ELF-1 (cell line): ENCODE results near the gene FNIP1.
"Not testable (repeated sequence)": the region's sequence is repeated elsewhere in the genome, so short reads cannot be mapped to it uniquely, and the experiment has no call there.

Experiments
- DNase-seq: peaks from one replicate; pipeline ENCODE4 v3.0.0-alpha.2; 2016; ENCODE audit warnings: low read depth, low spot score

Gene FNIP1

GRCh38 chr5:131796793-131797693 lies at the start of gene FNIP1:
TSS of gene FNIP1 (minus strand) at chr5:131797017. CDS start at chr5:131796921, 96 bp downstream.
- peak; percentile 98 for DNase-seq

- DNase-seq: no peak
These were observed 49.7 kb upstream of the FNIP1 start for GRCh38 chr5:131846536-131846935.

DNA sequence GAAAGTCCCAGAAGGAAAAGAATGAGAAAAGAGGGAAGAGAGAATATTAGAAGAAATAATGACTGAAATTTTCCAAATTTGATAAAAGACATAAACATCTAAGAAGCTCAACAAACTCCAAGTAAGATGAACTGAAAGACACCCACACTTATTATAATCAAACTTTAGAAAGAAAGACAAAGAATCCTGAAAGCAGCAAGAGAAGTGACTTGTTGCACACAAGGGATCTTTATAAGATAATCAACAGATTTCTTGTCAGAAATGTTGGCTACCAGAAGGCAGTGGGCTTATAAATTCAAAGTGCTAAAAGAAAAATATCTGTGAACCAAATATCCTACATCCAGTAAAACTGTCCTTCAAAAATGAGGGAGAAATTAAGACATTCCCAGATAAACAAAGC lies 49.0 kb upstream of the FNIP1 start:
- no peak for DNase-seq

DNA sequence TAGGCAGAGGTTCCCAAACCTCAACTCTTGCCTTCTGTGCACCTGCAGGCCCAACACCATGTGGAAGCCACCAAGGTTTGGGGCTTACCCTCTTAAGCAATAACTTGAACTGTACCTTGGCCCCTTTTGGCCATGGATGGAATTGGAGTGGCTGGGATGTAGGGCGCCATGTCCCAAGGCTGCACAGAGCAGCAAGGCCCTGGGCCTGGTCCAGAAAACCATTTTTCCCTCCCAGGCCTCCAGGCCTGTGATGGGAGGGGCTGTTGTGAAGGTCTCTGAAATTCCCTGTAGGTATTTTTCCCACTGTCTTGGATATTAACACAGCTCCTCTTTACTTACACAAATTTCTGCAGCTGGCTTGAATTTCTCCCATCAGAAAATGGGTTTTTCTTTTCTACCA lies 46.2 kb upstream of the FNIP1 start:
- DNase-seq: not testable (repeated sequence)

GRCh38 chr5:131832702-131833101 lies 35.9 kb upstream of the FNIP1 start:
- not testable (repeated sequence) for DNase-seq

GRCh38 chr5:131825404-131826013 lies 28.7 kb upstream of the FNIP1 start:
- peak; percentile 56 for DNase-seq

DNA sequence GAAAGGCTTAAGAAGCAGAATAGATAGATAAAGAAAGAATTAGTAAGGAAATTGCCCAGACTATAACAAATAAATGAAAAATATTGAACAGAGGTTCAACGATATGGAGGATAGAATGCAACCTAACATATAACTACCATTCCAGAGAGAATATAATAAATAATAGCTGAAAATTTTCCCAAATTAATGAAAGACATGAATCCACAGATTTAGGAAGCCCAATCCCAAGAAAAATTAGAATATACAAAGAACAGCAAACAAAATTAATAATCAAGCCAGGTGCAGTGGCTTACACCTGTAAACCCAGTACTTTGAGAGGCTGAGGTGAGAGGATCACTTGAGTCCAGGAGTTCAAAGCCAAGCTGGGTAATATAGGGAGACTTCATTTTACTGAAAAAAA lies 27.8 kb upstream of the FNIP1 start:
- DNase-seq: no peak

- DNase-seq: no peak
These were observed 24.4 kb upstream of the FNIP1 start for GRCh38 chr5:131821221-131821620.

DNA sequence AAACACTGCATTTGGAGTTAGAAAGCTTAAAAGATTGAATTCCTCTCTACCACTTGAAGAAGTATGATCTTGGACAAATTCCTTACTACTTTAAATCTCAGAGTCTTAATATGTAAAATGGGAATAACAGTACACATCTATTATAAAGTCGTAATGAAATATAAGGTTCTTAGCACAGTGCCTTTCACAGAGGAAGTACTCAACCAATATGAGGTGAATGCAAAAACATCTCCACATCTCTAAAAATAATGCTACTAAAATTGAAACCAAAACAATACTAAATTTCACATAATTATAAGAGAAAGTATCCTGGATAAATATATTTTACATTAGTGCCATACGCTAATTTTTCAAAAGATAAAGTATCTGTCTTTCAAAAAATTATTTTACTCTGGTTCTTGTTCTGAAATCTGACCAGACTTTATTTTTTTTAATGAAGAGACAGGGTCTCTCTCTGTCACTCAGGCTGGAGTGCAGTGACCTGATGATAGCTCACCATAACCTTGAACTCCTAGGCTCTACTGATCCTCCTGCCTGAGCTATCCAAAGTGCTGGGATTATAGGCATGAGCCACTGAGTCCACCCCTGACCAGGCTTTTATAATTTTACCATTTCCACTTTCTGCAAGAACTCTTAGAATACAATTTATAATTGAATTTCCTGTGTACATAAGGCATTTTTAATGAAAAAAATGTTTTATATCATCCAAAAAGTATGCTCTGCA lies 21.3 kb upstream of the FNIP1 start:
- DNase-seq: no peak

- peak; percentile 11 for DNase-seq
These were observed 18.2 kb upstream of the FNIP1 start for GRCh38 chr5:131814990-131815389.

GRCh38 chr5:131812371-131813160 lies 15.7 kb upstream of the FNIP1 start:
- DNase-seq: no peak

DNA sequence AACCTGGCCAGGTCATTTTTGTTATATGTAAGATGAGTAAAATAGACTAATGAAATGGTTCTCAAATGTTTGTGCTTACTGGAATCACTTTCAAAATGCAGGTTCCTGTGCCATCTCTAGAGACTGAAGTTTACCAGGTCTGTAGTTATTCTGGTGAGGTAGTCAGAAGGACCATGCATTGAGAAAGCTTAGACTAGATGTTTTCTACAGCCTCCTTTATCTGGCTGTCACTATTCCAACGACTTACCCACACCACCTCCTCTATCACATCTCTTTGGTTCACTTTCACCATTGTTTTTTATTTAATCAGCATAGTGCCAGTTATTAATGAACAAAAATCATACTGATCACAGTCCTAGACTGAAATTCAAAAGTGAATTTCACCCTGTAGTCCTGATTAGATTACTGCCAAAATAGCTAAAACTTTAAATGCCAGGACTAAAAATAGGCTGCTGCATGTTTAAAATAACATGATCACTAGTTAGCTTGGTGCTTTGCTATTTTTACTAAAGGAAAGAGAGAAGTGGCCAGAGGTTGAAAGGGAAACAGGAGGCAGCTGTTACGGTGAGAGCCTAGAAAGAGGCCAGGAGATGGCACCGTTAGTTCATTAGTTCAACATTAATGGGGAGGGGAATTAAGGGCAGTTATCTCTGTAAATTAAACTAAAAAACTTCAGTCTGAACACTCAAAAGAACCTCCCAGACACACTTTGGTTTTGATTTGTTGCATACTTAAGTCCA lies 13.9 kb upstream of the FNIP1 start:
- peak; percentile 9 for DNase-seq

DNA sequence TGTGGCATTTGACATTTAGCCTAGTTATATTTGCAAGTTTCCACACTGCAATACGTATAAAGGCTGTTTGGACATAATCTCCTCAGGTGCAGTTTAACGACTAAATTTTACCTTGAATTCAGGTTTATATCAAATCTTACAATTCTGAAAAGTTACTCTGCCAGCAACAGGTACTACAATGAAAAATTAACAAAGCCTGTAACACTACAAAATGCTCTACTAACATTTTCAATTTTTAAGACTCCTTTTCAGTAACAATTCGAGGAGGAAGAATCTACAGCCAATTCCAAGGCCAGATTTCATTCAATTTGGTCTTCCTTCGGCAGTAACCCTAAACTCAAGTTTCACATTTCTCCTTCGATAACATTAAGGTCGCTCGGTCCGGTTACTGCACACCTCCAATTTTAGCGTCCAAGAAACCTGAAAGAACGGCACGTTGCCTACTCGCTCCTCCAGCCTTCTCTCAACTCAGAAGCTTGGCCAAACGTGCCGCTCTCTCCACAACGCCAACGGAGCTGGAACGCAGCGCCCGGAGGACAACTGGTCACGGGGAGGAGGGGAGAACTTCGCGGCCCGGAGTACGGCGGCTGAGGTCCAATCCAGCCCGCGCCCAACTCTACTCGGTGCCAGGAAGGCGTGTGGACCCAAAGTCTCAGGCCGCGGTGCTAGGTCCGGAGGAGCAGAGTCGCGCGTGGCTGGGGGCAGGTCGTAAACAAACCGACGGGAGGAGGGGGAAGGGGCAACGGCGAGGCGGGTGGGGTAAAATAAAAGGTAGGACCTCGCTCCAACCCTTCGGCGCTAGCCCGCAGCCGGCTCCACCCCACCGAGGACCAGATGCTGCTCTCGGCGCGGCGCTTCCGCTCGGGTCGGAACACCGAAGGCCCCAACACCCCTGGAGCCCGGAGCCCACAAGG lies 681 bp downstream of the FNIP1 start:
- peak; percentile 74 for DNase-seq

DNA sequence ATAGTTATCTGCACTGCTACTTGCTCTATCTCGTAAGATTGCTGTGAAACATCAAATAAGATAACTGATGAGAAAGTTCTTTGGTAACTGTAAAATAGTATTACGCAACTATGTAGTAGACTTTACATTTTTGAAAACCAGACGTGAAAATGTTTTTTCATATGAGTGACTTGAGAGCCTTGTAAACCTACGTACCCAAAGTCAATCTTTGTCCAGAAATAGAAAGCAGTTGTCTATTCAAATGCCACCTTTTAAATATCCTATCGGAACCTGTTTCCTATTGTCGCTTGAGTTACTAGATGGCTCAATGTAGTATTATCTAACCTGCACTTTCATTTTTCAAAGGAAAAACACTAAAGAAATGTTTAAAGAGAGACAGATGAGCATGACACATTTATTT lies 1.6 kb downstream of the FNIP1 start:
- no peak for DNase-seq

DNA sequence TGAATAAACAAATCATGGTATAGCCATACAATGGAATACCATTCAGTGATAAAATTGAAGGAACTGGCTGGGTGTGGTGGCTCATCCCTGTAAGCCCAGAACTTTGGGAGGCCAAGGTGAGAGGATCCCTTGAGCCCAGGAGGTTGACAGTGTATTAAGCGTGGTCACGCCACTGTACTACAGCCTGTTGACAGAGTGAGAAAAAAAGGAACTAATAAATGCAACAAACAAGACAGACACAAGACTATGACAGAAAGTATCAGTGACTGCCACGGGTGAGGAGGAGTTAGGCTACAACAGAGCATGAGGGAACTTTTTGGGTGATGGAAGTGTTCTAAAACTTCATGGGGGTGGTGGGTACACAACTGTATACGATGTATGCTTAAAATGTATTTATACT lies 2.2 kb downstream of the FNIP1 start:
- DNase-seq: no peak

DNA sequence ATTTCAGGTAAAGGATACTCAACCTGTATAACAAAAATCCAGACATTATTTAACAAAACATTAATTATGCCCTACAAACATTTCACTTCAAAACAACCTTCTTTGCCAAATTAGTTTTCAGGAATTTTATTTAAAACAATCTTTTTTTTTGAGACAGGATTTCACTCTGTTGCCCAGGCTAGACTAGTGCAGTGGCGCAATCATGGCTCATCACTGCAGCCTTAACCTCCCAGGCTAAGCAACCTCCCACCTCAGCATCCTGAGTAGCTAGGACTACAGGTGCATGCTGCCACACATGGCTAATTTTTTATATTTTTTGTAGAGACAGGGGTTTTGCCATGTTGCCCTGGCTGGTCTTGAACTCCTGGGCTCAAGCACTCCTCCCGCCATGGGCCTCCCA lies 3.9 kb downstream of the FNIP1 start:
- DNase-seq: no peak

DNA sequence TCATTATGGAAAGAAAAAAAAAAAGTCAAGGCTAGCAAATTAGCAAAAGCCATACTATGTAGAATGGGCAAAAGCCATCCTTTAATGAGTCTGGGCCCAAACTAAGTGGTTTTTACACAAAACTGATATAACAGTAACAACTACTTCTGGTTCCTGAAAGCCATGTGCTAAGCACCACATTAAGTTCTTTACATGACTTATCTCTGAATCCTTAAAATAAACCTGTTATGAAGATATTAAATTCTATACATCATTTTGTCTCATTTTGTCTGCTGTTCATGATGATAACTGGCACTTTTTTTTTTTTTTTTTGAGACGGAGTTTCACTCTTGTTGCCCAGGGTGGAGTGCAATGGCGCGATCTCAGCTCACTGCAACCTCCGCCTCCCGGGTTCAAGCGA lies 5.0 kb downstream of the FNIP1 start:
- DNase-seq: no peak

- no peak for DNase-seq
These were observed 6.3 kb downstream of the FNIP1 start for GRCh38 chr5:131790550-131790949.

DNA sequence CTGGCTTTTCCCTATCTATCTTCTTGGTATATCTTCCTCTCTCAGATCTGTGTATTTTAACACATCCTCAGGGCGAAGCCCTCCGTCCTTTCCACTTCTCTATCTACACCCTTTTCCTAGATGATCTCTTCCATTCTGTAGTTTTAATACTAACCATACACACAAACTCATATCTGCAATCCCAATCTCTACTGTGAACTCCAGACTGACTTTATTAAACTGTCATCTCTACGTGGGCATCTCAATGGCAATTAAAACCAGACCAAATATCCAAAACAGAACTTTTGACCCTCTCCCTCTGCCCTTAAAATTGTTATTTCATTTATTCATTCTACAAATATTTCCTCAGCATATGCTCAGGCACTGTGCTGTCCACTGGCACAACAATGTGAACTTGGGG lies 7.1 kb downstream of the FNIP1 start:
- DNase-seq: no peak

DNA sequence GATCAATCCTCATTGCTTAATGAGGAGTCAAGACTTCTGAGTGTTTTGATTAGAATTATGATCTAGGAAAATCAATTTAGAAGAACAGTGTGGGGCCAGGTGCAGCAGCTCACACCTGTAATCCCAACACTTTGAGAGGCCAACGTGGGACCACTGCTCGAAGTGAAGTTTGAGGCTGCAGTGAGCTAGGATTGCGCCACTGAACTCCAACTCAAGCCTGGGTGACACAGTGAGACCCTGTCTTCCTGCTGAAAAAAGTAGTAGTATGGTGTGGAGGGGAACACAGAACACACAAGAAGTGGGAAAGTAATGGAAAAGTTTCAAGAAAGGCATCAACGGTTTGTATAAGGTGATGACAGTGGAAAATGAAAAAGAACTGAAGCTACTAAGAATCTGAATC lies 9.1 kb downstream of the FNIP1 start:
- no peak for DNase-seq
